Progenitor cell of endocrine pancreas (in vitro differentiated cells): ENCODE measurements around the gene PRR19. TPM values are rescaled to one million over a fixed set of nuclear protein-coding genes. Genes with fewer than 3 reads are reported as not detected.

ENCODE experiments used
- DNase-seq: peaks from one replicate; pipeline ENCODE4 v3.0.0; 2021; ENCODE audit warnings: low spot score; ENCODE audit not compliant: unreplicated experiment
- H3K27ac Mint-ChIP-seq: 2 replicates; pipeline ENCODE4 v1.8.0; 2021; ENCODE audit warnings: mild to moderate bottlenecking, moderate library complexity, mixed read lengths
- H3K27me3 Mint-ChIP-seq: 2 replicates; pipeline ENCODE4 v1.8.0; 2021; ENCODE audit warnings: mixed read lengths
- H3K36me3 Mint-ChIP-seq: 2 replicates; pipeline ENCODE4 v1.8.0; 2022; ENCODE audit warnings: mixed read lengths; ENCODE audit not compliant: insufficient read depth
- H3K4me1 Mint-ChIP-seq: 2 replicates; pipeline ENCODE4 v1.8.0; 2021; ENCODE audit warnings: low read depth, mixed read lengths
- H3K4me3 Mint-ChIP-seq: 2 replicates; pipeline ENCODE4 v1.8.0; 2021; ENCODE audit warnings: low read depth, mild to moderate bottlenecking, moderate library complexity, mixed read lengths
- H3K9me3 Mint-ChIP-seq: 2 replicates; pipeline ENCODE4 v1.8.0; 2021; ENCODE audit warnings: low read depth, mixed read lengths
- CTCF ChIP-seq: fragments of 200-600 bp; sonication (generic); IDR thresholded peaks from one replicate; pipeline ENCODE4 v1.5.0; 2021; ENCODE audit warnings: antibody characterized with exemption, mild to moderate bottlenecking; ENCODE audit not compliant: unreplicated experiment
- total RNA-seq: library from RNA; stranded (reverse); gene quantifications from 2 replicates; pipeline ENCODE4 v1.2.1, GENCODE V29; 2021

PRR19 gene
- total RNA-seq, 1 donor from 2014 or later = 3.4 TPM

GRCh38 chr19:42316223-42317211 lies 14.6 kb downstream of the PRR19 start:
- no peak overlapping the region for H3K27ac Mint-ChIP-seq
- H3K4me3 Mint-ChIP-seq = no peak overlapping the region
- peaks cover 65% of the 10 kb centered on the region for H3K27me3 Mint-ChIP-seq
- H3K9me3 Mint-ChIP-seq = no peaks in the 10 kb centered on the region
- no peaks in the 10 kb centered on the region for H3K36me3 Mint-ChIP-seq
- no peak for TF ChIP-seq CTCF
- DNase-seq = no peak
- H3K4me1 Mint-ChIP-seq = peaks cover 3% of the 10 kb centered on the region

- TF ChIP-seq CTCF = no peak
- no peaks in the 10 kb centered on the region for H3K36me3 Mint-ChIP-seq
- peaks cover 67% of the 10 kb centered on the region for H3K27me3 Mint-ChIP-seq
- no peaks in the 10 kb centered on the region for H3K9me3 Mint-ChIP-seq
- peaks cover 3% of the 10 kb centered on the region for H3K4me1 Mint-ChIP-seq
- DNase-seq = no peak
- no peak overlapping the region for H3K4me3 Mint-ChIP-seq
- no peak overlapping the region for H3K27ac Mint-ChIP-seq
These were observed 15.6 kb downstream of the PRR19 start for GRCh38 chr19:42317535-42317934.

GRCh38 chr19:42322305-42322704 lies 20.4 kb downstream of the PRR19 start:
- Mint-ChIP-seq H3K27me3 (peaks cover 48% of the 10 kb centered on the region), H3K9me3 (no peaks in the 10 kb centered on the region), H3K27ac (no peak overlapping the region), H3K36me3 (no peaks in the 10 kb centered on the region), H3K4me1 (peaks cover 16% of the 10 kb centered on the region), H3K4me3 (no peak overlapping the region)
- TF ChIP-seq CTCF = no peak
- no peak for DNase-seq

- Mint-ChIP-seq H3K4me1 (peaks cover 17% of the 10 kb centered on the region), H3K9me3 (no peaks in the 10 kb centered on the region), H3K36me3 (no peaks in the 10 kb centered on the region), H3K27me3 (peaks cover 41% of the 10 kb centered on the region), H3K27ac (no peak overlapping the region), H3K4me3 (no peak overlapping the region)
- no peak for TF ChIP-seq CTCF
- no peak for DNase-seq
These were observed 21.5 kb downstream of the PRR19 start for GRCh38 chr19:42323473-42323851.

GRCh38 chr19:42323852-42324654 lies 22.1 kb downstream of the PRR19 start:
- Mint-ChIP-seq H3K27ac (no peak overlapping the region), H3K4me1 (peaks cover 17% of the 10 kb centered on the region), H3K4me3 (no peak overlapping the region), H3K9me3 (no peaks in the 10 kb centered on the region), H3K36me3 (no peaks in the 10 kb centered on the region), H3K27me3 (peaks cover 41% of the 10 kb centered on the region)
- TF ChIP-seq CTCF = no peak
- DNase-seq = no peak
